ENCODE data around the gene NDEL1.

Gene NDEL1

GRCh38 chr17:8436169-8436843 lies 622 bp downstream of the NDEL1 start (continued):
- TF ChIP-seq TRIM28 (IDR thresholded peaks at IDR 0.05; ENCODE audit: borderline replicate concordance, low read length) (0 out of 2 replicates have a peak, but pooled peaks have one; percentile 55), ZBTB48 (tag by site-specific recombination; IDR thresholded peaks at IDR 0.05) (0 out of 2 replicates have a peak, but pooled peaks have one; percentile 78), BCL11B (tag by site-specific recombination; IDR thresholded peaks at IDR 0.05; ENCODE audit: low read depth) (no peak), ZNF398 (tag by site-specific recombination; IDR thresholded peaks at IDR 0.05) (peak; percentile 95), ZNF19 (tag by site-specific recombination; IDR thresholded peaks at IDR 0.05; ENCODE audit: low read depth) (no peak), ZBTB21 (tag by site-specific recombination; IDR thresholded peaks at IDR 0.05) (no peak; the same call in none of the 2 replicates), ZNF416 (tag by site-specific recombination; IDR thresholded peaks at IDR 0.05) (no peak), PATZ1 (tag by site-specific recombination; IDR thresholded peaks at IDR 0.05) (peak; percentile 85), ZBTB20 (tag by site-specific recombination; IDR thresholded peaks at IDR 0.05) (peak; percentile 92), ZFP69B (tag by site-specific recombination; IDR thresholded peaks at IDR 0.05) (no peak), ZNF521 (tag by site-specific recombination; IDR thresholded peaks at IDR 0.05) (no peak), ZNF292 (tag by site-specific recombination; IDR thresholded peaks at IDR 0.05; ENCODE audit: borderline replicate concordance, low read depth) (no peak), AEBP2 (tag by site-specific recombination; IDR thresholded peaks at IDR 0.05; ENCODE audit: borderline replicate concordance) (no peak), ZNF121 (tag by site-specific recombination; IDR thresholded peaks at IDR 0.05) (no peak), ZNF274 (IDR thresholded peaks at IDR 0.05; ENCODE audit: low read length) (no peak), ZNF274 (tag by site-specific recombination; IDR thresholded peaks at IDR 0.05; ENCODE audit: borderline replicate concordance) (no peak), ZNF341 (tag by site-specific recombination; IDR thresholded peaks at IDR 0.05; ENCODE audit: low read depth) (peak; percentile 65), ZSCAN18 (tag by site-specific recombination; IDR thresholded peaks at IDR 0.05) (no peak), SALL2 (tag by site-specific recombination; IDR thresholded peaks at IDR 0.05; ENCODE audit: borderline replicate concordance) (no peak), ZNF449 (tag by site-specific recombination; IDR thresholded peaks at IDR 0.05) (peak; percentile 24; the same call in 1 of the 2 replicates), ZNF707 (tag by site-specific recombination; IDR thresholded peaks at IDR 0.05) (no peak), ZNF629 (tag by site-specific recombination; IDR thresholded peaks at IDR 0.05) (0 out of 2 replicates have a peak, but pooled peaks have one; percentile 30), GLIS2 (tag by site-specific recombination; IDR thresholded peaks at IDR 0.05) (peak; percentile 95), SP7 (tag by site-specific recombination; IDR thresholded peaks at IDR 0.05) (peak; percentile 71), HIC1 (tag by site-specific recombination; IDR thresholded peaks at IDR 0.05) (peak; percentile 95), ZNF2 (tag by site-specific recombination; IDR thresholded peaks at IDR 0.05) (peak; percentile 46; the same call in 1 of the 2 replicates), KLF10 (tag by site-specific recombination; IDR thresholded peaks at IDR 0.05) (no peak; the same call in 1 of the 2 replicates), SETDB1 (IDR thresholded peaks at IDR 0.05; ENCODE audit: insufficient read length, low read length) (no peak)

All from HEK293 (cell line).